HepG2 (cell line): Measurements from ENCODE around the gene LTB4R. TPM values are rescaled to one million over a fixed set of nuclear protein-coding genes. Genes with fewer than 3 reads are reported as not detected.

Experiments
- ARNTL ChIP-seq: sonication (generic); formaldehyde crosslinking; IDR thresholded peaks from 2 replicates; pipeline ENCODE4 v1.4.0; 2020; ENCODE audit warnings: mild to moderate bottlenecking, missing genetic modification reagents
- HMG20A ChIP-seq: IDR thresholded peaks from 2 replicates; pipeline ENCODE4 v1.6.1; 2016; ENCODE audit warnings: borderline replicate concordance
- KAT8 ChIP-seq: IDR thresholded peaks from 2 replicates; pipeline ENCODE4 v1.6.1; 2016; ENCODE audit warnings: missing genetic modification reagents, missing compliant biosample characterization
- SALL1 ChIP-seq: sonication (generic); formaldehyde crosslinking; IDR thresholded peaks from 2 replicates; pipeline ENCODE4 v1.8.0; 2022; ENCODE audit warnings: mild to moderate bottlenecking, missing genetic modification reagents
- SMC3 ChIP-seq: IDR thresholded peaks from 2 replicates; pipeline ENCODE4 v1.6.1; 2011; ENCODE audit warnings: low read length, improper control_type of control experiment
- SP1 ChIP-seq, 2 experiments: fragments of 450-650 bp in 1 of 2; sonication (generic) in 1 of 2; formaldehyde crosslinking in 1 of 2; IDR thresholded peaks; 2 replicates each; pipeline versions ENCODE4 v1.4.0 to v1.6.1; 2016 to 2020; ENCODE audit warnings: missing genetic modification reagents in 1 of 2
- SPEN ChIP-seq: sonication (generic); formaldehyde crosslinking; IDR thresholded peaks from 2 replicates; pipeline ENCODE4 v1.5.1; 2020; ENCODE audit warnings: low read depth, mild to moderate bottlenecking, missing genetic modification reagents
- YEATS2 ChIP-seq: sonication (generic); formaldehyde crosslinking; IDR thresholded peaks from 2 replicates; pipeline ENCODE4 v1.4.0; 2020; ENCODE audit warnings: missing genetic modification reagents, borderline replicate concordance
- ZFX ChIP-seq: sonication (generic); formaldehyde crosslinking; IDR thresholded peaks from 2 replicates; pipeline ENCODE4 v1.4.0; 2020; ENCODE audit warnings: mild to moderate bottlenecking, low read depth, missing genetic modification reagents, moderate library complexity
- ZNF24 ChIP-seq: fragments of 450-650 bp; IDR thresholded peaks from 2 replicates; pipeline ENCODE4 v1.6.1; 2017; ENCODE audit warnings: antibody characterized with exemption, mild to moderate bottlenecking
- ZNF430 ChIP-seq: sonication (generic); formaldehyde crosslinking; IDR thresholded peaks from 2 replicates; pipeline ENCODE4 v1.9.0; 2021; ENCODE audit warnings: mild to moderate bottlenecking, missing genetic modification reagents
- ZNF670 ChIP-seq: sonication (generic); formaldehyde crosslinking; IDR thresholded peaks from 2 replicates; pipeline ENCODE4 v1.8.0; 2022; ENCODE audit warnings: mild to moderate bottlenecking, missing genetic modification reagents, borderline replicate concordance
- polyA plus RNA-seq, 8 experiments: library from polyadenylated mRNA; depleted of rRNA in 3 of 8; stranded (reverse) in 7 of 8; unstranded in 1 of 8; fragments of >200 nt; fragmentation: Illumina TruSeq in 4 of 8; extraction: Trizol in 4 of 8; gene quantifications; 2 replicates each; pipeline versions ENCODE4 v1.2.1 to v1.2.3, GENCODE V29; 2011 to 2016; ENCODE audit warnings: low read depth in 4 of 8, missing spikeins in 1 of 8, mixed read lengths in 1 of 8; ENCODE audit not compliant: insufficient read depth in 1 of 8
- total RNA-seq, 5 experiments: library from RNA; depleted of rRNA; stranded (reverse); fragments of >200 nt; fragmentation: Illumina TruSeq; extraction: Trizol; gene quantifications; 2 replicates each; pipeline ENCODE4 v1.2.3, GENCODE V29; 2016; ENCODE audit warnings: low read depth in 1 of 5
- TF ChIP-seq, protein P1 (sequence below): sonication (generic); formaldehyde crosslinking; IDR thresholded peaks from 2 replicates; pipeline ENCODE4 v1.5.0; 2020; ENCODE audit warnings: missing genetic modification reagents
- TF ChIP-seq, protein P2 (sequence below): IDR thresholded peaks from 2 replicates; pipeline ENCODE4 v1.6.1; 2018; ENCODE audit warnings: missing genetic modification reagents, mild to moderate bottlenecking, missing compliant biosample characterization
- TF ChIP-seq, protein P3 (sequence below): sonication (generic); formaldehyde crosslinking; IDR thresholded peaks from 2 replicates; pipeline ENCODE4 v1.4.0; 2020; ENCODE audit warnings: missing genetic modification reagents, borderline replicate concordance
- TF ChIP-seq, protein P4 (sequence below): sonication (generic); formaldehyde crosslinking; IDR thresholded peaks from 2 replicates; pipeline ENCODE4 v1.4.0; 2020; ENCODE audit warnings: missing genetic modification reagents, borderline replicate concordance

LTB4R gene
- total and polyA plus RNA-seq, 2 of the 13 experiments (the other 11 are each of a cell fraction or from before 2014, with no cell fraction given), result 3.2 to 8.2 TPM

DNA sequence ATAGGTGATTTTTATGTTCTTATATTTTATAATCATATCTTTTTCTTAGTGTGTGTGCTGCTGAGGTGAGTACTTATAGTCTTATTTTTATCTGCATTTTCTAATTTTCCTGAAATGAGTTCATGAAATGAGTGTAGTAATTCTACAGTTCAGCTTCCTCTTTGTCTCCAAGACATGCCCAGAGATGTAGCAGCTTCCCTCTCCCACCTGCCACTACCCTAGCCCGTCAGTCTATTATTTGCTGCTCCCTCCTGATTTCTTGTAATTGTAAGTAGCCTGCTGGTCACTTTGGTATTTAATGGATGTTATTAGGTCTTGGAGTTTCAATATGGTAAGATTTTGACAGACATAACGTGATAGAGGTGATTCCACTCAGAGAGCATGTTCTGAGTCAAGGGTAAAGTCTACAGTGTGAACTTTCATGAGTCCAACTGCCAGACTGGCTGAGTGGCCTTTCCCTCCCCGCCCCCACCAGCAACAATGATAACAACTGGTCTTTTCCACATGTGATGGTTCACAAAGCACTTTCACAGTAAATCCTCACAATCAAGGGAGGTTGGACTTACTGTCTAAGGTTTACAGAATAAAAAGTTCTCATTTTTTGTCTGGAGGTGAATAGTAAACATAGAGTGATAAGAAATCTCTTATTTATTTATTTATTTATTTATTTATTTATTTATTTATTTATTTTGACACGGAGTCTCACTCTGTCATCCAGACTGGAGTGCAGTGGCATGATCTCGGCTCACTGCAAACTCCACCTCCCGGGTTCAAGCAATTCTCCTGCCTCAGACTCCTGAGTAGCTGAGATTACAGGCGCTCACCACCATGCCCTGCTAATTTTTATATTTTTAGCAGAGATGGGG is 32.7 kb downstream of the LTB4R start (continued):
- 0 out of 2 replicates have a peak, but pooled peaks have one; percentile 23 for TF ChIP-seq ZNF430 (CRISPR knock-in tag)
- TF ChIP-seq, protein P1, sequence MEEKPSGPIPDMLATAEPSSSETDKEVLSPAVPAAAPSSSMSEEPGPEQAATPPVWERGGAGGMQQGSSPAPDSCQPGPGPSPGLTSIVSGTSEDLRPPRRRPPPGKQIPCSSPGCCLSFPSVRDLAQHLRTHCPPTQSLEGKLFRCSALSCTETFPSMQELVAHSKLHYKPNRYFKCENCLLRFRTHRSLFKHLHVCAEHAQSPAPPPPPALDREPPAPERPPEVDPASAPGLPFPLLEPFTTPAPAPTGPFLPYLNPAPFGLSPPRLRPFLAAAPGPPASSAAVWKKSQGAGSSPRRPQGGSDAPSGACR (CRISPR knock-in tag), result peak; percentile 70; the same call in 1 of the 2 replicates
- peak; percentile 56; the same call in 1 of the 2 replicates for TF ChIP-seq SALL1 (CRISPR knock-in tag)
- TF ChIP-seq, protein P2, sequence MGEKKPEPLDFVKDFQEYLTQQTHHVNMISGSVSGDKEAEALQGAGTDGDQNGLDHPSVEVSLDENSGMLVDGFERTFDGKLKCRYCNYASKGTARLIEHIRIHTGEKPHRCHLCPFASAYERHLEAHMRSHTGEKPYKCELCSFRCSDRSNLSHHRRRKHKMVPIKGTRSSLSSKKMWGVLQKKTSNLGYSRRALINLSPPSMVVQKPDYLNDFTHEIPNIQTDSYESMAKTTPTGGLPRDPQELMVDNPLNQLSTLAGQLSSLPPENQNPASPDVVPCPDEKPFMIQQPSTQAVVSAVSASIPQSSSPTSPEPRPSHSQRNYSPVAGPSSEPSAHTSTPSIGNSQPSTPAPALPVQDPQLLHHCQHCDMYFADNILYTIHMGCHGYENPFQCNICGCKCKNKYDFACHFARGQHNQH (CRISPR knock-in tag), result peak; percentile 35; the same call in 1 of the 2 replicates
- no peak for TF ChIP-seq SP1 (IDR thresholded peaks at IDR 0.05)
- TF ChIP-seq SP1 (CRISPR knock-in tag; IDR thresholded peaks at IDR 0.05), result no peak
- peak; percentile 46; the same call in 1 of the 2 replicates for TF ChIP-seq SPEN (CRISPR knock-in tag)
- TF ChIP-seq ZFX (CRISPR knock-in tag), result peak; percentile 43; the same call in 1 of the 2 replicates
- TF ChIP-seq HMG20A (CRISPR knock-in tag), result peak; percentile 36; the same call in 1 of the 2 replicates
- TF ChIP-seq, protein P3, sequence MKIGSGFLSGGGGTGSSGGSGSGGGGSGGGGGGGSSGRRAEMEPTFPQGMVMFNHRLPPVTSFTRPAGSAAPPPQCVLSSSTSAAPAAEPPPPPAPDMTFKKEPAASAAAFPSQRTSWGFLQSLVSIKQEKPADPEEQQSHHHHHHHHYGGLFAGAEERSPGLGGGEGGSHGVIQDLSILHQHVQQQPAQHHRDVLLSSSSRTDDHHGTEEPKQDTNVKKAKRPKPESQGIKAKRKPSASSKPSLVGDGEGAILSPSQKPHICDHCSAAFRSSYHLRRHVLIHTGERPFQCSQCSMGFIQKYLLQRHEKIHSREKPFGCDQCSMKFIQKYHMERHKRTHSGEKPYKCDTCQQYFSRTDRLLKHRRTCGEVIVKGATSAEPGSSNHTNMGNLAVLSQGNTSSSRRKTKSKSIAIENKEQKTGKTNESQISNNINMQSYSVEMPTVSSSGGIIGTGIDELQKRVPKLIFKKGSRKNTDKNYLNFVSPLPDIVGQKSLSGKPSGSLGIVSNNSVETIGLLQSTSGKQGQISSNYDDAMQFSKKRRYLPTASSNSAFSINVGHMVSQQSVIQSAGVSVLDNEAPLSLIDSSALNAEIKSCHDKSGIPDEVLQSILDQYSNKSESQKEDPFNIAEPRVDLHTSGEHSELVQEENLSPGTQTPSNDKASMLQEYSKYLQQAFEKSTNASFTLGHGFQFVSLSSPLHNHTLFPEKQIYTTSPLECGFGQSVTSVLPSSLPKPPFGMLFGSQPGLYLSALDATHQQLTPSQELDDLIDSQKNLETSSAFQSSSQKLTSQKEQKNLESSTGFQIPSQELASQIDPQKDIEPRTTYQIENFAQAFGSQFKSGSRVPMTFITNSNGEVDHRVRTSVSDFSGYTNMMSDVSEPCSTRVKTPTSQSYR (CRISPR knock-in tag), result peak; percentile 94
- TF ChIP-seq SMC3, result peak; percentile 29; the same call in 1 of the 2 replicates
- TF ChIP-seq YEATS2 (CRISPR knock-in tag), result 0 out of 2 replicates have a peak, but pooled peaks have one; percentile 24
- TF ChIP-seq KAT8 (CRISPR knock-in tag), result peak; percentile 31; the same call in 1 of the 2 replicates
- TF ChIP-seq, protein P4, sequence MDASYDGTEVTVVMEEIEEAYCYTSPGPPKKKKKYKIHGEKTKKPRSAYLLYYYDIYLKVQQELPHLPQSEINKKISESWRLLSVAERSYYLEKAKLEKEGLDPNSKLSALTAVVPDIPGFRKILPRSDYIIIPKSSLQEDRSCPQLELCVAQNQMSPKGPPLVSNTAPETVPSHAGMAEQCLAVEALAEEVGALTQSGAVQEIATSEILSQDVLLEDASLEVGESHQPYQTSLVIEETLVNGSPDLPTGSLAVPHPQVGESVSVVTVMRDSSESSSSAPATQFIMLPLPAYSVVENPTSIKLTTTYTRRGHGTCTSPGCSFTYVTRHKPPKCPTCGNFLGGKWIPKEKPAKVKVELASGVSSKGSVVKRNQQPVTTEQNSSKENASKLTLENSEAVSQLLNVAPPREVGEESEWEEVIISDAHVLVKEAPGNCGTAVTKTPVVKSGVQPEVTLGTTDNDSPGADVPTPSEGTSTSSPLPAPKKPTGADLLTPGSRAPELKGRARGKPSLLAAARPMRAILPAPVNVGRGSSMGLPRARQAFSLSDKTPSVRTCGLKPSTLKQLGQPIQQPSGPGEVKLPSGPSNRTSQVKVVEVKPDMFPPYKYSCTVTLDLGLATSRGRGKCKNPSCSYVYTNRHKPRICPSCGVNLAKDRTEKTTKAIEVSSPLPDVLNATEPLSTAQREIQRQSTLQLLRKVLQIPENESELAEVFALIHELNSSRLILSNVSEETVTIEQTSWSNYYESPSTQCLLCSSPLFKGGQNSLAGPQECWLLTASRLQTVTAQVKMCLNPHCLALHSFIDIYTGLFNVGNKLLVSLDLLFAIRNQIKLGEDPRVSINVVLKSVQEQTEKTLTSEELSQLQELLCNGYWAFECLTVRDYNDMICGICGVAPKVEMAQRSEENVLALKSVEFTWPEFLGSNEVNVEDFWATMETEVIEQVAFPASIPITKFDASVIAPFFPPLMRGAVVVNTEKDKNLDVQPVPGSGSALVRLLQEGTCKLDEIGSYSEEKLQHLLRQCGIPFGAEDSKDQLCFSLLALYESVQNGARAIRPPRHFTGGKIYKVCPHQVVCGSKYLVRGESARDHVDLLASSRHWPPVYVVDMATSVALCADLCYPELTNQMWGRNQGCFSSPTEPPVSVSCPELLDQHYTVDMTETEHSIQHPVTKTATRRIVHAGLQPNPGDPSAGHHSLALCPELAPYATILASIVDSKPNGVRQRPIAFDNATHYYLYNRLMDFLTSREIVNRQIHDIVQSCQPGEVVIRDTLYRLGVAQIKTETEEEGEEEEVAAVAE (CRISPR knock-in tag), result peak; percentile 63
- 0 out of 2 replicates have a peak, but pooled peaks have one; percentile 50 for TF ChIP-seq ZNF670 (CRISPR knock-in tag)
- peak; percentile 80; the same call in 1 of the 2 replicates for TF ChIP-seq ZNF24
- peak; percentile 26; the same call in 1 of the 2 replicates for TF ChIP-seq ARNTL (CRISPR knock-in tag)
